H9 (cell line): Measurements from ENCODE around the gene HPS3. TPM values are rescaled to one million over a fixed set of nuclear protein-coding genes. Genes with fewer than 3 reads are reported as not detected.

ENCODE experiments used
- DNase-seq: peaks from one replicate; pipeline ENCODE4 v3.0.0-alpha.2; 2017
- H2AFZ ChIP-seq: one replicate; pipeline ENCODE4 v1.6.1; 2013; ENCODE audit warnings: mild to moderate bottlenecking, low read length, control low read depth, moderate library complexity
- H2AK5ac ChIP-seq: 2 replicates; pipeline ENCODE4 v1.6.1; 2013; ENCODE audit warnings: low read length, control low read depth, mixed read lengths; ENCODE audit not compliant: insufficient read length
- H2BK120ac ChIP-seq: one replicate; pipeline ENCODE4 v1.6.1; 2013; ENCODE audit warnings: low read depth, mild to moderate bottlenecking, low read length, control low read depth, inconsistent platforms; ENCODE audit not compliant: poor library complexity, severe bottlenecking
- H2BK12ac ChIP-seq: 2 replicates; pipeline ENCODE4 v1.6.1; 2013; ENCODE audit warnings: low read length, control low read depth, mixed read lengths, low read depth; ENCODE audit not compliant: insufficient read length
- H2BK15ac ChIP-seq: 2 replicates; pipeline ENCODE4 v1.6.1; 2013; ENCODE audit warnings: low read depth, low read length, control low read depth
- H2BK20ac ChIP-seq: one replicate; pipeline ENCODE4 v1.6.1; 2013; ENCODE audit warnings: low read depth, mild to moderate bottlenecking, low read length, control low read depth, inconsistent platforms; ENCODE audit not compliant: poor library complexity, severe bottlenecking
- H2BK5ac ChIP-seq: 2 replicates; pipeline ENCODE4 v1.6.1; 2013; ENCODE audit warnings: low read length, control low read depth, mixed read lengths; ENCODE audit not compliant: insufficient read length
- H3K14ac ChIP-seq: 2 replicates; pipeline ENCODE4 v1.6.1; 2013; ENCODE audit warnings: low read length, control low read depth; ENCODE audit not compliant: insufficient read depth
- H3K18ac ChIP-seq: 2 replicates; pipeline ENCODE4 v1.6.1; 2013; ENCODE audit warnings: low read depth, mild to moderate bottlenecking, mixed read lengths, low read length, control low read depth; ENCODE audit not compliant: insufficient read length
- H3K23ac ChIP-seq: 2 replicates; pipeline ENCODE4 v1.6.1; 2013; ENCODE audit warnings: low read length, control low read depth, mixed read lengths, low read depth; ENCODE audit not compliant: insufficient read length
- H3K23me2 ChIP-seq: 2 replicates; pipeline ENCODE4 v1.6.1; 2013; ENCODE audit warnings: low read depth, mild to moderate bottlenecking, mixed read lengths, low read length, control low read depth; ENCODE audit not compliant: insufficient read length, poor library complexity, severe bottlenecking
- H3K27ac ChIP-seq: 2 replicates; pipeline ENCODE4 v1.5.1; 2013; ENCODE audit warnings: low read length, control low read depth, mixed read lengths, low read depth; ENCODE audit not compliant: insufficient read length
- H3K27me3 ChIP-seq: 2 replicates; pipeline ENCODE4 v1.6.1; 2013; ENCODE audit warnings: low read length, control low read depth, inconsistent platforms; ENCODE audit not compliant: insufficient read depth
- H3K4ac ChIP-seq: 2 replicates; pipeline ENCODE4 v1.6.1; 2013; ENCODE audit warnings: low read depth, mild to moderate bottlenecking, control low read depth, inconsistent platforms, low read length, moderate library complexity
- H3K4me1 ChIP-seq: 2 replicates; pipeline ENCODE4 v1.6.1; 2013; ENCODE audit warnings: low read length, control low read depth, inconsistent platforms; ENCODE audit not compliant: insufficient read depth
- H3K4me2 ChIP-seq: 2 replicates; pipeline ENCODE4 v1.6.1; 2013; ENCODE audit warnings: low read length, control low read depth, mixed read lengths; ENCODE audit not compliant: insufficient read length, insufficient read depth
- H3K56ac ChIP-seq: 2 replicates; pipeline ENCODE4 v1.6.1; 2013; ENCODE audit warnings: low read depth, mild to moderate bottlenecking, mixed read lengths, low read length, control low read depth; ENCODE audit not compliant: insufficient read length
- H3K79me1 ChIP-seq: 2 replicates; pipeline ENCODE4 v1.6.1; 2013; ENCODE audit warnings: low read depth, mild to moderate bottlenecking, moderate library complexity, low read length, control low read depth, inconsistent platforms; ENCODE audit not compliant: insufficient read depth, poor library complexity, severe bottlenecking
- H3K79me2 ChIP-seq: 2 replicates; pipeline ENCODE4 v1.6.1; 2013; ENCODE audit warnings: low read length, control low read depth, inconsistent platforms; ENCODE audit not compliant: insufficient read depth
- H3K9ac ChIP-seq: 2 replicates; pipeline ENCODE4 v1.6.1; 2013; ENCODE audit warnings: low read length, control low read depth, mixed read lengths; ENCODE audit not compliant: insufficient read length; ENCODE audit errors: extremely low read depth
- H3K9me3 ChIP-seq: one replicate; pipeline ENCODE4 v1.6.1; 2013; ENCODE audit warnings: low read depth, low read length, inconsistent platforms; ENCODE audit not compliant: control insufficient read depth
- H3T11ph ChIP-seq: one replicate; pipeline ENCODE4 v1.6.1; 2013; ENCODE audit warnings: mild to moderate bottlenecking, low read length, control low read depth, inconsistent platforms
- H4K20me1 ChIP-seq: one replicate; pipeline ENCODE4 v1.6.1; 2013; ENCODE audit not compliant: control insufficient read depth, insufficient read length, insufficient read depth
- H4K5ac ChIP-seq: 2 replicates; pipeline ENCODE4 v1.6.1; 2013; ENCODE audit warnings: low read depth, mild to moderate bottlenecking, mixed read lengths, low read length, control low read depth; ENCODE audit not compliant: insufficient read length
- H4K8ac ChIP-seq: replicated peaks from 2 replicates; pipeline ENCODE4 v1.6.1; 2013; ENCODE audit warnings: low read length, control low read depth, mixed read lengths, low read depth; ENCODE audit not compliant: insufficient read length
- H4K91ac ChIP-seq: 2 replicates; pipeline ENCODE4 v1.6.1; 2013; ENCODE audit warnings: low read depth, mild to moderate bottlenecking, moderate library complexity, mixed read lengths, low read length, control low read depth; ENCODE audit not compliant: insufficient read length
- H3K27ac Mint-ChIP-seq, 3 experiments: 2 replicates in 2 of 3; 3 replicates in 1 of 3; pipeline ENCODE4 v1.8.0; 2020 to 2021; ENCODE audit warnings: mixed read lengths in 3 of 3, mild to moderate bottlenecking in 1 of 3, moderate library complexity in 1 of 3
- H3K27me3 Mint-ChIP-seq: 2 replicates; pipeline ENCODE4 v1.8.0; 2021; ENCODE audit warnings: low read depth, mild to moderate bottlenecking, moderate library complexity, mixed read lengths
- H3K36me3 Mint-ChIP-seq, 3 experiments: 2 replicates in 2 of 3; 3 replicates in 1 of 3; pipeline ENCODE4 v1.8.0; 2020 to 2021; ENCODE audit warnings: low read depth in 3 of 3, mixed read lengths in 3 of 3; ENCODE audit not compliant: insufficient read depth in 1 of 3
- H3K4me1 Mint-ChIP-seq, 2 experiments: 2 replicates each; pipeline ENCODE4 v1.8.0; 2020; ENCODE audit warnings: mixed read lengths in 2 of 2
- H3K4me3 Mint-ChIP-seq, 2 experiments: 2 replicates in 1 of 2; 3 replicates in 1 of 2; pipeline ENCODE4 v1.8.0; 2020 to 2021; ENCODE audit warnings: mild to moderate bottlenecking in 2 of 2, mixed read lengths in 2 of 2, moderate library complexity in 1 of 2
- H3K9me3 Mint-ChIP-seq, 2 experiments: 2 replicates in 1 of 2; 3 replicates in 1 of 2; pipeline ENCODE4 v1.8.0; 2020; ENCODE audit warnings: mild to moderate bottlenecking in 2 of 2, mixed read lengths in 2 of 2, moderate library complexity in 1 of 2
- WGBS: extraction: QIAGEN DNeasy Blood & Tissue Kit; methylation state at CpG from one replicate; pipeline ENCODE4 v1.1.7; 2013; ENCODE audit warnings: missing lambda C conversion rate, low lambda C conversion rate, mixed read lengths; ENCODE audit not compliant: insufficient read length; ENCODE audit errors: extremely low coverage; 5-methylcytosine and 5-hydroxymethylcytosine counted together
- total RNA-seq: library from RNA; stranded (reverse); gene quantifications from 2 replicates; pipeline ENCODE4 v1.2.1, GENCODE V29; 2021
- TF ChIP-seq, protein P1 (sequence below): fragments of 200-600 bp; sonication (generic); conservative IDR thresholded peaks from 3 replicates; pipeline ENCODE4 v1.8.0; 2021; ENCODE audit warnings: antibody characterized with exemption, mild to moderate bottlenecking

The HPS3 gene
- total RNA-seq, 1 experiment from 2014 or later = 46.5 TPM

DNA sequence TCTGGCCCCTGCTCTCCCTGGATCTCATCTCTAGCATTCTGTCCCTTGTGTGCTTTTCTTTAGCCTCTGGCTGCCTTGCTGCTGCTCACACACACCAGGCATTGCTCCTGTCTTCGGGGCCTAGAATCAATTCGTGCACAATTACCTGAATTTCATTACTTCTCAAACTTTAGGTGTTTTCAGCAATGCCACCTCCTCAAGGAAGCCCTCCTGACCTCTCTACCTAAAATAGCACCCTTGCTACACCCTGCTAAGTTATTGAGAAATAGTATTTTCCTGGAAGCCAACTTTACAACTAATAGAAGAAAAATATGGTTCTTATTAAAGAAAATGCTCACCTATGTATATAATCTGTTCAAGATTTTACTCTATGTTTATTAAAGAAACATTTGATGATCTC, 51.7 kb downstream of the HPS3 start:
- Histone ChIP-seq H2BK20ac (no peak overlapping the region), H3K23me2 (no peaks in the 10 kb centered on the region), H4K91ac (no peak overlapping the region), H2BK15ac (no peak overlapping the region), H2BK12ac (no peak overlapping the region), H3K9ac (no peak overlapping the region), H3K18ac (no peak overlapping the region), H2BK5ac (no peak overlapping the region), H3K14ac (no peak overlapping the region), H3K27me3 (no peaks in the 10 kb centered on the region), H3K9me3 (peaks cover 13% of the 10 kb centered on the region), H4K5ac (no peak overlapping the region), H3K56ac (no peak overlapping the region), H3T11ph (no peak overlapping the region), H4K8ac (no peak overlapping the region), H2AFZ (no peak overlapping the region), H3K4me1 (peaks cover 2% of the 10 kb centered on the region; the same call in 1 of the 2 replicates), H3K79me2 (no peaks in the 10 kb centered on the region), H3K4ac (no peak overlapping the region), H3K27ac (no peak overlapping the region), H3K23ac (no peak overlapping the region), H2AK5ac (no peak overlapping the region), H3K79me1 (no peaks in the 10 kb centered on the region), H4K20me1 (no peaks in the 10 kb centered on the region), H2BK120ac (no peak overlapping the region), H3K4me2 (no peak overlapping the region)
- Mint-ChIP-seq H3K4me1 (peaks cover 10 to 24% of the 10 kb centered on the region in 2 experiments), H3K4me3 (no peak overlapping the region), H3K27ac (no peak overlapping the region), H3K9me3 (peaks cover 5 to 6% of the 10 kb centered on the region in 2 experiments; a peak in 4 of 5 replicates), H3K27me3 (no peaks in the 10 kb centered on the region), H3K36me3 (peaks cover 16 to 27% (median 17%) of the 10 kb centered on the region in 3 experiments)
- TF ChIP-seq, protein P1, sequence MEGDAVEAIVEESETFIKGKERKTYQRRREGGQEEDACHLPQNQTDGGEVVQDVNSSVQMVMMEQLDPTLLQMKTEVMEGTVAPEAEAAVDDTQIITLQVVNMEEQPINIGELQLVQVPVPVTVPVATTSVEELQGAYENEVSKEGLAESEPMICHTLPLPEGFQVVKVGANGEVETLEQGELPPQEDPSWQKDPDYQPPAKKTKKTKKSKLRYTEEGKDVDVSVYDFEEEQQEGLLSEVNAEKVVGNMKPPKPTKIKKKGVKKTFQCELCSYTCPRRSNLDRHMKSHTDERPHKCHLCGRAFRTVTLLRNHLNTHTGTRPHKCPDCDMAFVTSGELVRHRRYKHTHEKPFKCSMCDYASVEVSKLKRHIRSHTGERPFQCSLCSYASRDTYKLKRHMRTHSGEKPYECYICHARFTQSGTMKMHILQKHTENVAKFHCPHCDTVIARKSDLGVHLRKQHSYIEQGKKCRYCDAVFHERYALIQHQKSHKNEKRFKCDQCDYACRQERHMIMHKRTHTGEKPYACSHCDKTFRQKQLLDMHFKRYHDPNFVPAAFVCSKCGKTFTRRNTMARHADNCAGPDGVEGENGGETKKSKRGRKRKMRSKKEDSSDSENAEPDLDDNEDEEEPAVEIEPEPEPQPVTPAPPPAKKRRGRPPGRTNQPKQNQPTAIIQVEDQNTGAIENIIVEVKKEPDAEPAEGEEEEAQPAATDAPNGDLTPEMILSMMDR = no peak
- WGBS = no CpG with 5 or more reads among the region's 2 CpGs
- DNase-seq = no peak
